Stomach (tissue), 9 donors: ENCODE measurements around the gene CLCNKB. TPM values are rescaled to one million over a fixed set of nuclear protein-coding genes. Genes with fewer than 3 reads are reported as not detected.

ENCODE experiments used
- DNase-seq, 2 donors: peaks; one replicate each; pipeline versions ENCODE4 v3.0.0 to v3.0.0-alpha.2; 2013 to 2019
- H3K27ac ChIP-seq, 5 donors: fragments of 200-600 bp in 4 of 5; sonication (generic) in 4 of 5; one replicate each; pipeline ENCODE4 v1.5.1; 2013 to 2019; ENCODE audit warnings: mild to moderate bottlenecking in 1 of 5, moderate library complexity in 1 of 5
- H3K27me3 ChIP-seq, 3 donors: fragments of 200-600 bp; sonication (generic); one replicate each; pipeline ENCODE4 v1.5.1; 2017 to 2019; ENCODE audit warnings: mixed run types in 1 of 3
- H3K36me3 ChIP-seq, 4 donors: fragments of 200-600 bp; sonication (generic); 1 replicate in 3 of 4; 2 replicates in 1 of 4; pipeline ENCODE4 v1.5.1; 2016 to 2019
- H3K4me1 ChIP-seq, 4 donors: fragments of 200-600 bp; sonication (generic); one replicate each; pipeline ENCODE4 v1.5.1; 2016 to 2019
- H3K4me3 ChIP-seq, 4 donors: fragments of 200-600 bp; sonication (generic) in 3 of 4; one replicate each; pipeline ENCODE4 v1.5.1; 2016 to 2019; ENCODE audit warnings: mild to moderate bottlenecking in 1 of 4
- H3K9me3 ChIP-seq, 4 donors: fragments of 200-600 bp; sonication (generic); one replicate each; pipeline ENCODE4 v1.5.1; 2016 to 2019
- CTCF ChIP-seq, 7 experiments: fragments of 450-650 bp in 4 of 7; fragments of 200-600 bp in 3 of 7; sonication (generic) in 3 of 7; IDR thresholded peaks; one replicate each; pipeline ENCODE4 v1.5.1; 2016 to 2019; ENCODE audit warnings: antibody characterized with exemption in 7 of 7, control low read depth in 2 of 7, mild to moderate bottlenecking in 1 of 7
- EP300 ChIP-seq: sonication (generic); formaldehyde crosslinking; IDR thresholded peaks from one replicate; pipeline ENCODE4 v1.6.1; 2017; ENCODE audit warnings: antibody characterized with exemption
- POLR2A ChIP-seq, 4 donors: fragments of 450-650 bp; IDR thresholded peaks; one replicate each; pipeline ENCODE4 v1.6.1; 2016; ENCODE audit warnings: antibody characterized with exemption in 4 of 4, control low read depth in 2 of 4, mild to moderate bottlenecking in 1 of 4, moderate library complexity in 1 of 4
- POLR2AphosphoS5 ChIP-seq, 3 donors: sonication (generic); formaldehyde crosslinking; IDR thresholded peaks; one replicate each; pipeline ENCODE4 v1.6.1; 2016; ENCODE audit warnings: antibody characterized with exemption in 3 of 3
- WGBS, 5 donors: extraction: QIAGEN DNeasy Blood & Tissue Kit in 3 of 5; methylation state at CpG; one replicate each; pipeline versions ENCODE4 v1.1.5 to v1.1.7; 2013 to 2018; 5-methylcytosine and 5-hydroxymethylcytosine counted together
- intact Hi-C: fragments of 100-400 bp; cut with DNase I; formaldehyde crosslinking; loops from one replicate; pipeline ENCODE4 v1.15.1; 2023; ENCODE audit warnings: low total_unique reads
- polyA plus RNA-seq, 3 donors: library from polyadenylated mRNA; stranded (reverse); fragments of 200-250 nt; gene quantifications; one replicate each; pipeline ENCODE4 v1.2.3, GENCODE V29; 2013
- total RNA-seq, 5 donors: library from RNA; depleted of rRNA; stranded (reverse); fragments of >200 nt; gene quantifications; one replicate each; pipeline versions ENCODE4 v1.1.0 to v1.2.3, GENCODE V29; 2014 to 2016
- donor health status: healthy with polysubstance abuse.
- donor health status: Bipolar disorder and iron deficiency.
- donor health status: healthy.

Gene CLCNKB
- total and polyA plus RNA-seq, 8 donors: 0.19 to 0.92 (median 0.45) TPM; not detected in 4

- Histone ChIP-seq H3K4me1 (peaks cover 51 to 69% (median 55%) of the 10 kb centered on the region in 4 donors), H3K27me3 (no peaks in the 10 kb centered on the region), H3K36me3 (no peaks in the 10 kb centered on the region), H3K9me3 (no peaks in the 10 kb centered on the region), H3K27ac (peak overlapping the region; percentile 71 to 91 (median 82)), H3K4me3 (peak overlapping the region in 1 of 4 donors; percentile 40)
- WGBS, 5 donors: 44 to 57% (median 45%) methylated on average over 4 of the region's 4 CpGs
- DNase-seq: no peak
- TF ChIP-seq POLR2A (IDR thresholded peaks at IDR 0.05) (no peak), POLR2AphosphoS5 (IDR thresholded peaks at IDR 0.05) (no peak), EP300 (no peak), CTCF (IDR thresholded peaks at IDR 0.05) (no peak)
- intact Hi-C loops: no loop called here
Measured at GRCh38 chr1:16013908-16014258, 29.7 kb upstream of the CLCNKB start.

- H3K36me3 ChIP-seq: no peaks in the 10 kb centered on the region
- peak overlapping the region; percentile 71 to 91 (median 82) for H3K27ac ChIP-seq
- H3K4me3 ChIP-seq: peak overlapping the region in 2 of 4 donors; percentile 44
- H3K9me3 ChIP-seq: no peaks in the 10 kb centered on the region
- WGBS, 5 donors: 58 to 71% (median 60%) methylated on average over 8 to 17 of the region's 17 CpGs
- peak; percentile 74 to 81 for DNase-seq
- no peak for TF ChIP-seq POLR2A (IDR thresholded peaks at IDR 0.05)
- TF ChIP-seq POLR2AphosphoS5 (IDR thresholded peaks at IDR 0.05): peak in 1 of 3 donors; percentile 24
- intact Hi-C loops: no loop called here
- peaks cover 54 to 78% (median 63%) of the 10 kb centered on the region in 4 donors for H3K4me1 ChIP-seq
- no peaks in the 10 kb centered on the region for H3K27me3 ChIP-seq
Measured at GRCh38 chr1:16014509-16015482, 28.8 kb upstream of the CLCNKB start.

- WGBS, 5 donors: 90 to 97% (median 94%) methylated on average over 23 to 25 of the region's 25 CpGs
- Histone ChIP-seq H3K27ac (peak overlapping the region in 4 of 5 donors; percentile 71 to 91 (median 84)), H3K36me3 (no peaks in the 10 kb centered on the region), H3K4me1 (peaks cover 54 to 83% (median 67%) of the 10 kb centered on the region in 4 donors), H3K27me3 (no peaks in the 10 kb centered on the region), H3K4me3 (peak overlapping the region in 3 of 4 donors; percentile 41 to 44 (median 44)), H3K9me3 (no peaks in the 10 kb centered on the region)
- intact Hi-C loops: no loop called here
- TF ChIP-seq POLR2A (IDR thresholded peaks at IDR 0.05): no peak
- no peak for TF ChIP-seq EP300
- no peak for TF ChIP-seq POLR2AphosphoS5 (IDR thresholded peaks at IDR 0.05)
- no peak for TF ChIP-seq CTCF (IDR thresholded peaks at IDR 0.05)
- no peak for DNase-seq
Measured at GRCh38 chr1:16015491-16015890, 28.1 kb upstream of the CLCNKB start.

- Histone ChIP-seq H3K36me3 (no peaks in the 10 kb centered on the region), H3K4me1 (peaks cover 54 to 87% (median 67%) of the 10 kb centered on the region in 4 donors), H3K4me3 (peak overlapping the region in 3 of 4 donors; percentile 41 to 44 (median 44)), H3K9me3 (no peaks in the 10 kb centered on the region), H3K27me3 (no peaks in the 10 kb centered on the region), H3K27ac (peak overlapping the region in 4 of 5 donors; percentile 71 to 91 (median 84))
- no peak for DNase-seq
- WGBS, 5 donors: 64 to 76% (median 74%) methylated on average over 19 to 23 of the region's 23 CpGs
- TF ChIP-seq EP300: peak; percentile 87
- TF ChIP-seq POLR2AphosphoS5 (IDR thresholded peaks at IDR 0.05): peak in 2 of 3 donors; percentile 44 to 59
- no peak for TF ChIP-seq CTCF (IDR thresholded peaks at IDR 0.05)
- TF ChIP-seq POLR2A (IDR thresholded peaks at IDR 0.05): no peak
- intact Hi-C loops: no loop called here
Measured at GRCh38 chr1:16015960-16016901, 27.4 kb upstream of the CLCNKB start.
